Raji (cell line): ENCODE measurements around the gene FBXL13.

Experiments
- POLR2A ChIP-seq: IDR thresholded peaks from 2 replicates; pipeline ENCODE4 v1.6.1; 2011; ENCODE audit warnings: low read depth, low read length, control low read depth; ENCODE audit not compliant: insufficient read depth

Gene FBXL13

DNA sequence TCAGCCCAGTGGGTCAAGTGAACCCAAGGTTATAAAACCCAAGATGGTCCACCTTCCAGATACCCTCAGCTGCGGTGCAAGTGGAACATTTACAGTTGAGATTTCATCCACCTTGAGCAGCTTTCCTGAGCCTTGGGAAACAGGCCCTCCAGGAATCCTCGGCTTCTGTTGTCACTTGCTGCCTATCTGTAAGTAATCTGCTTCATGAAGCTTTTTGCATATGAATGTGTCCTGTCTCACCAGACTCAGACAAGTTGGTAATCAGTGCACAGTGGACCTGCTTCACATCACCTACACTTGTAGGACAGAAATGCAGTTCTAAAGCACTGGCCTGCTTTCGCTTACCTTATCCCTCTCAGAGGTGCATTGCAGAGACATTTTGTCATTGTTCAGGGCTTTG is 245.5 kb downstream of the FBXL13 start:
- no peak for TF ChIP-seq POLR2A

DNA sequence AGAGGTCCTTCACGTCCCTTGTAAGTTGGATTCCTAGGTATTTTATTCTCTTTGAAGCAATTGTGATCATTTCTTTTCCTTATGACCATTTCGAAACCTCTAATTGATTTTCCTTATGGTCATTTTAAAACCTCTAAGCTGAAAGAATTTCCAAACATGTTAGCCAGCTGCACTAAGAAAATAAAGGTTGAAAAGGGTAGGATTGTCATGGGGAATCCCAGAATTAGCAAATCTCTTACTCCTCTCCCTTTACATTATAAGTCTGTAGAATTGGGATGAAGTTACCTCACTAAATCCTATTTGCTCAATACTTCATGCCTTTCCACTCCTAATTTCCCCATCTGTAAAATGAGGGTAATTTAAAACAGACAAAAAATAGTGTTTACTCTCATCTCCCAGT is 246.3 kb downstream of the FBXL13 start:
- no peak for TF ChIP-seq POLR2A

DNA sequence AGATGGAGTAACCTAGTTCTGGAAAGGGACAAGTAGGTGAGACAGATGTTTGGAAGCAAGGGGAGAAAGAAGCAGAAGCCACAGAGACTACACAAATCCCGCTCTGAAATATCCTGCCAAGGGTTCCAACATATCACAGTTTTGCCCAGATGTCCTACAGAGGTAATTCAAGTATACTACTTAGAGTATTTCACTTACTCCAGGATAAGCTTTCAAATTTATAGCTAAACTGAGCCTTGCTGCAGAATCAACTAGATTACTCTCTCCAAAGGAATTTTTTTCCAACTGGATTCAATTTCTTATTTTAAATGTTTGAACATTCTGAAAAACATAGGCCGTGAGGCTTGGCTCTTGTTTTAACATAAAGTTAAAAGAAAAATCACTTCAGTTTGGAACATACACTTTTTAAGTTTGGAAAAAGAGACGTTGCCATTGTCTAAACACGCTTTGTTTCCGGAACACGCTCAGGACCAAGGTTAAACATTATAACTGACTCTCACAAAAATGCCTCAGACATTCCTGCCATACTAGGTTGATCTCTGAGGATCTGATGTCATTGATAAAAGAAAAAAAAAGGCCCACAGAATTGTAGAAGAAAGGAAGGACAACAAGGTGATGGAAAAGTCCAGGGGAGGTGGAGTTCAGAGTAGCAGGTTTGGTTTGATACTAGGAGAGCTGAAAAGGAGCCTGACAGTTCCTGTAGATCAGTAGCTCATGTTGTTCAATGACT is 251.0 kb downstream of the FBXL13 start:
- TF ChIP-seq POLR2A, result no peak

DNA sequence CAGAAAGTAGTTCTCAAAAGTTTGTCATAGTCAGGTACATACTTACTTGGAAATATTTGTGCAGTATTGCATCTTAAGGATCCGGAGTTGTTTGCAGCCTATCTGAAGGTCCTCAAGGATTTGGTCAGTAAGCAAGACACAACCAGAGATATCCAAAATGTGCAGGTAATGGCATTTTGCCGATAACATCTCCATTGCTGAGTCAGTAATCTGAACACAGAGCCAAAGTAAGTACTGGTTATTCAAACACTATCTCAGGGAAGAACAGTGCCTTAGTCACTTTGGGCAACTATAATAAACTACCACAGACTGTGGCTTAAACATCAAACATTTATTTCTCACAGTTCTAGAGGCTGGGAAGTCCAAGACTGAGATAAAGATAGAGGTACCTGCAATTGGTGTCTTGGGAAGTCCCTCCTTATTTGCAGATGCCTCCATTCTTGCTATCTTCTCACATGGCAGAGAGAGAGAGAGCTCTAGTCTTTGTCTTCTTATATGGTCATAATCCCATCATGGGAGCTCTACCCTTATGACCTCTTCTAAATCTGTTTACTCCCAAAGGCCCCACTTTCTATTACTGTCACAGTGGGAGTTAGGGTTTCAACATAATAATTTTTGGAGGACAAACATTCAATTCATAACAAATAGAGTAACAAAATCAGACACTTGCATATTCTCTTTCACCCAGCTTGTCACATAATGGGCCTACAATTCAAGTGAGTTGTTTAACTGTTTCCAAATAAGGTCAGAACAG is 252.4 kb downstream of the FBXL13 start:
- no peak for TF ChIP-seq POLR2A

DNA sequence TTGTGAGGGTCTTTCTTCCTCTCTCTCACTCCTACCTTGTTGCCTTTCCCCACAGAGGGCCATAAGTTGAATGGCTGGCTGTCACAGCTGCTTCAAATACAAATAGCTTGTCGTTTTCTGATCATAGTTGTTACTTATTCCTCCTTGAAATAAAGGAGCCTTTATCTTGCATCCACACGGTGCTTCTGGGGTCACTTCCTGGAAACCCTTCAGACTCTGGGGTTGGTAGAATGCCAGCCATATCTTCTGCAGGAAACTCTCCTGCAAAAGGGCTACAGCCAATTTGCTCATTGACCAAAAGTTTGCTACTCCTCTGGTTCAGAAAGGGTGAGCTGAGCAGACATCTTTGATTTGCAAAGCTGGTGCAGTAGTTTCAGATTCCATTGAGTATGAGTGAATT is 255.4 kb downstream of the FBXL13 start:
- TF ChIP-seq POLR2A, result no peak

DNA sequence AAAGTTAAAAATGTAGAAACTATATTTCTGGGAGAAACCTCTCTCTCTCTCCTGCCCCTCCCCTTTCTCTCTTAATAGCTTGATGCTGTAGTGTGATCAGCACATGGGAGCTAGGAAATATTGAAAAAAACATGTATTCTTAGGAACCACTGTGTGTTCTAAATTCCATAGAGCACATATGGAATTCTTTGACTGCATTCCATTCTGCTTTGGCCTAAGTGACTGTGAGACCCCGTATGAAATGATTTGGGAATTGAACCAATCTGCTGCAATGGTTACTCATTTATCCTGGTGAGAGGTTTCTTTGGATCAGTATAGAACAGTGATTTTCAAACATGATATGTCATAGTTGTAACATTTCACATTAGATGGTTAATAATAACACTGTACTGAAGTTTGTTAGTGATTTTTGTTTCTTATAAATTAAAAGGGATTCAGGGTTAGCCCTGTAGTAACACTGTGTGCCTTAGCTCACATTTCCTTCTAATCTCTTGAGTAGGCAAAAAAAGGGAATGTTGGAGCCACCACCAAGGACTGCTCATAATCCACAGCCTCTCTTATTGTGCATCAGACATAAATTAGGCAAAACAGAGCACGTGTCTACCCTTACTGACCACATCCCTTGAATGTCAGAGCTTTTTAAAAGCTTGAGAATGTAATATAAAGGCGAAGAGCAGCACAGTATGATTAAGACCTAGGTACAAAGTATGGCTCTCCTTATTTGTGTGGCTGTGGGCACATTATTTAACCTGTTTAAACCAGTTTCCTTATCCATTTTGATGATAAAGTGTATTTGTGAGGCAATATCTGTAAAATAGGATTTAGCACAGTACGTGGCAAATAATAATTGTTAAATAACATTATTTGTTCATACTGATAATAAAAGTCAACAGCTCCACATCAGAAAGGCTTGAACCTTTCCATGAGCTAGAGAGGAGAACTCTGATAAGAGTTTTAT is 256.7 kb downstream of the FBXL13 start:
- TF ChIP-seq POLR2A, result no peak

DNA sequence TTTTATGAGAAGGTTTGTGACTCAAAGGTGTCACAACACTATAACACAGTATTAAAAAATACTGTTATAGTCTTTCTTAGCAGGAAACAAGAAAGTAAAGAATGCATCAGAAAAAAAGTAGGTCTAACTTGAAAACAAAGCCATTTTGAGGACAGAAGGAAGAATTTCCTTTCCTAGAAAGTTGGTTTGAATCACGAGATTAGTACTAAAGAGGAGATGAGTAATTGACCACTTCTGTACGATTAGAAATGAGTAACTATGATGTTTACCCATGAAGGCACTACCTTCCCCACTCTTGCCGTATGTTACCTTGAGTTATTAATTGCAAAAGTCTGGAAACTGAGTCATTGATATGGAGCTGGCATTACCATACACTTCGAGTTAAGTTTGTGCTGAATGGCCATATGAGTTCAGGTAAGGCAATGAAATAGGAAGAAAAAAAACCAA is 260.5 kb downstream of the FBXL13 start:
- TF ChIP-seq POLR2A, result no peak

DNA sequence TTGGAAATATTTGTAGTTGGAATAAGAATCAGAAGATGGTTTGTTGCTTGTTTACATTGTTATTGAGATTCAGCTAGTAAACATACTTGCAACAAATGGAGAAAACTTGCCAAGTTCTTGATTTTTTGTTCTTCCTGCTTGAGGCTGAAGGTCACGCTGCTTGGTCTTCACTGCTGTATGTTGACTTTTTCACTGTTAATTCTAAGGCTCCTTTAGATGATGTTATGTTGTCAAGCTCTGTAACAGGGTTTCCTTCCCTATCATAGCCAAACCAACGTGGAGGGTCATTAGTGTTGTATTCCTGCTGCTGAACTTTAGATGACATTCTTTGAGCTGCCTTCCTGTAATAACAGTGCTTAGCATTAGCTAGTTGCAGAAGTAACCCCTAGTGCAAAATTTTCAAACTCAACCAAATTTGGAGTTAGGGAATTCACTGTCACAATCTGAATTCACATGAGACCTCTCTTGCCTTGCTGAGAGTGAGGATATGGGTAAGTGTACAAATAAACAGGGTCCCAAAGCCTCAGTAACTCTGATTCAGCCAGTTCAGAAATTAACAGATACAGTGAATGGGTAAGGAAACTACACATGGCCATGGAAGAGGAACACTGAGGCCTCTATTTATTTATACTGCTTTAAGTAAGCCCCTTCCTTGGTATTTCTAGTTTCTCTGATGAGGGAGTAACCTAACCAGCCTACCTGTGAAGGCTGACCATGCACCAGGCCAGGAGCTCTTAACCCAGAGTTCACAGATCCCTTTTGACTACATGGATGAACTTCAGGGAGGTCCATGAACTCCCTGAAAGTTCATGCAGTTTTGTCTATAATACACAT is 261.2 kb downstream of the FBXL13 start:
- TF ChIP-seq POLR2A, result no peak

DNA sequence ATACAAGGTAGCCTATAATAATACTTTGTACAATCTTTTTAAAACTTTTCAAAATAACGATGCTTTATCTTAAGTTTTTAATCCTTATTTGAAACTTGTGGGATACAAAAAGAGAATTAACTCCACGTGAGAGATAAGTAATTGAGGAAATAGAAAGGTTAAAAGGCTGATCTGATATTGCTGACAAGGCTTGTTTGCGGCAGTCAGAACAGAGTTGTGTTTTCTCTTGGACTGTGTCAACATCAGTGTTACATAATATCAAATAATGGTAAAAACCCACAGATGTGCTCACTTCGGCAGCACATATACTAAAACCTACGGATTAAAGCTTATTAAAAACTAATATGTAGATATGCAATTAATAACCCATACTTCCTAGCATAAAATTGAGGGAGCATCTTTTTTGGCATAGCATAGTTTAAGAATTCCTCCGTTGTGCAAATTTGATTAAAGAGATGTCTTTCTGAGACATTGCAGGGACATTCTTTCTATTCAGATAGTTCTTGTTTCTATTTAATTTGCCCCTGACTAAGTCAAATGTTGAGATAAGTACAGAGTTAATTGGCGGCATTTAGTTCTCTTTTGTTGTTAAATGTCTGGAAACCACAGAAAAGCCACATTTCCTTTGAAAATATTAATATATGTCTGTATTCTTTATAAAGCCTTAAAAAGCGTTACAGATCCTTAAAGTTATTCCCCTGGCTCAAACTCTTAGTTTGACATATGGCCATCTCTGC is 262.5 kb downstream of the FBXL13 start:
- no peak for TF ChIP-seq POLR2A

DNA sequence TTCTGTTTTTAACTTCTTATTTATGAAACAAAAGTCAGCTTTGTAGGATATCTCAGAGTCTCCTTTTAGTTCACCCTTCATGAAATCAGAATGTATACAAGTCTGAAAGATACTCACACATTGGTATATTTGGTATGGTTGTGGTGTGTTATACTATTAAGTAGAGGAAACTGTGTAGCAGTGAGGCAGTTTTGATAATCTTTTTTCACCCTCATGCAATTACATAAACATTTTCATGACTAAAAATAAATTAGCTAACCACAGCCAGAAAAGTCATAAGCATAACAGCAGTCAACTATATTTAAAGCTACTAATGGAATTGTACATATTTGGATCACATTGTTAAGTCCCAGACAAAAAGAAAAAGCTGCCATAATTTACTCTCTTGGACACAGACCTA is 263.7 kb downstream of the FBXL13 start:
- no peak for TF ChIP-seq POLR2A

DNA sequence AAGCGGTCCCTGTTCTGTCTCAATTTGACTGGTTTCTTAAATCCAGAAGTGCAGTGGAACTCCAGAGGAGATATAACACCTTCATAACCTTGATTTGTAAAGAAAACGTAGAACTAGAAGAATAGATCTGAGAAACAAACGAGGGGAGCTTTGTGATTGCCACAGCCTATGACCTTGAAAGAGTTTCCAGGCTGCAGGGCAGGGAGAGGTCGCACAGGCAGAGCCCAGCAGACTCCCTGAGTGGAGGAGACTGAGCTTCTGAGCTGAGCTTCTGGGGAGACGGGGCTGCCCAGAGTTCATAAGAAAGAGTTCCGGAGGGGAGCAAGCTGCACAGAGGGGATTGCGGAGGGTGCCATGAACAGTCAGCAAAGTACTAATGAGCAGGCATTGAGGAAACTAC is 268.0 kb downstream of the FBXL13 start:
- TF ChIP-seq POLR2A, result no peak
